Measurements from ENCODE around the gene NR1H2. TPM values are rescaled to one million over a fixed set of nuclear protein-coding genes. Genes with fewer than 3 reads are reported as not detected.

The NR1H2 gene
- total and polyA plus RNA-seq, 10 of the 15 experiments (the other 5 are each of a cell fraction or from before 2014, with no cell fraction given) = 0.05 to 54.2 (median 35.1) TPM

GRCh38 chr19:50427997-50428425 lies 51.8 kb downstream of the NR1H2 start (continued):
- no peak for TF ChIP-seq E4F1 (IDR thresholded peaks at IDR 0.05; ENCODE audit: borderline replicate concordance, partially characterized antibody)
- TF ChIP-seq CTCF (IDR thresholded peaks at IDR 0.05 in 2 of 3, conservative IDR thresholded peaks at IDR 0.05 in 1 of 3; ENCODE audit: control insufficient read depth in 2 of 3, extremely low read depth in 1 of 3, insufficient read depth in 1 of 3, low read depth in 3 of 3, low read length in 3 of 3) = no peak
- no peak for TF ChIP-seq TBL1XR1 (IDR thresholded peaks at IDR 0.05; ENCODE audit: low read depth, low read length)
- peak; percentile 59 for TF ChIP-seq NR2F1 (conservative IDR thresholded peaks at IDR 0.05)
- 0 out of 2 replicates have a peak, but pooled peaks have one; percentile 34 for TF ChIP-seq POLR2AphosphoS5 (IDR thresholded peaks at IDR 0.05; ENCODE audit: low read length)
- TF ChIP-seq NBN (IDR thresholded peaks at IDR 0.05) = no peak
- peak; percentile 53 for TF ChIP-seq RUNX3 (IDR thresholded peaks at IDR 0.05; ENCODE audit: low read length)
- no peak for TF ChIP-seq YBX1 (IDR thresholded peaks at IDR 0.05)
- TF ChIP-seq KDM1A (IDR thresholded peaks at IDR 0.05; ENCODE audit: borderline replicate concordance) = no peak
- no peak for TF ChIP-seq STAT1 (conservative IDR thresholded peaks at IDR 0.05)
- no peak for TF ChIP-seq FOXK2 (IDR thresholded peaks at IDR 0.05)
- no peak for TF ChIP-seq BCLAF1 (IDR thresholded peaks at IDR 0.05)
- TF ChIP-seq MYB (IDR thresholded peaks at IDR 0.05; ENCODE audit: borderline replicate concordance, low read depth, low read length) = no peak
- TF ChIP-seq BHLHE40 (IDR thresholded peaks at IDR 0.05; ENCODE audit: borderline replicate concordance in 1 of 2, low read depth in 2 of 2, low read length in 1 of 2) = peak in 1 of 2 experiments; percentile 61; a peak in 2 of 4 replicates
- TF ChIP-seq TARDBP (IDR thresholded peaks at IDR 0.05; ENCODE audit: borderline replicate concordance) = no peak
- peak; percentile 54 for TF ChIP-seq POLR2A (IDR thresholded peaks at IDR 0.05; ENCODE audit: low read depth, low read length)
- TF ChIP-seq YY1 (IDR thresholded peaks at IDR 0.05; ENCODE audit: low read depth, low read length) = no peak
- TF ChIP-seq CREM (IDR thresholded peaks at IDR 0.05; ENCODE audit: low read depth) = no peak
- no peak for TF ChIP-seq RELA (IDR thresholded peaks at IDR 0.05; ENCODE audit: borderline replicate concordance, partially characterized antibody)
- no peak for TF ChIP-seq MTA3 (IDR thresholded peaks at IDR 0.05; ENCODE audit: borderline replicate concordance, low read length)
- 0 out of 2 replicates have a peak, but pooled peaks have one; percentile 14 for TF ChIP-seq POLR2AphosphoS2 (IDR thresholded peaks at IDR 0.05; ENCODE audit: low read depth, low read length)
- TF ChIP-seq SP1 (IDR thresholded peaks at IDR 0.05; ENCODE audit: low read depth, low read length) = no peak
- TF ChIP-seq RFX5 (IDR thresholded peaks at IDR 0.05; ENCODE audit: low read depth, low read length) = no peak
- no peak for TF ChIP-seq ZNF274 (IDR thresholded peaks at IDR 0.05; ENCODE audit: insufficient read depth, insufficient read length)
- TF ChIP-seq ATF7 (IDR thresholded peaks at IDR 0.05; ENCODE audit: low read depth) = no peak
- TF ChIP-seq ZNF24 (IDR thresholded peaks at IDR 0.05) = no peak
- no peak for TF ChIP-seq MTA2 (IDR thresholded peaks at IDR 0.05; ENCODE audit: low read depth)

All from GM12878 (cell line).